WI38 (cell line): Measurements from ENCODE around the gene CDC25C.
A peak's percentile ranks its signal among the peaks of the same experiment; 100 is the strongest.

Source experiments
- H3K4me3 ChIP-seq: 2 replicates; pipeline ENCODE4 v1.5.1; 2011; ENCODE audit warnings: low read depth, mild to moderate bottlenecking, control low read depth, low read length
- TF ChIP-seq, protein P1 (sequence below): IDR thresholded peaks from 2 replicates; pipeline ENCODE4 v1.5.1; 2012; ENCODE audit warnings: low read depth, mild to moderate bottlenecking, control low read depth, low read length

The CDC25C gene

DNA sequence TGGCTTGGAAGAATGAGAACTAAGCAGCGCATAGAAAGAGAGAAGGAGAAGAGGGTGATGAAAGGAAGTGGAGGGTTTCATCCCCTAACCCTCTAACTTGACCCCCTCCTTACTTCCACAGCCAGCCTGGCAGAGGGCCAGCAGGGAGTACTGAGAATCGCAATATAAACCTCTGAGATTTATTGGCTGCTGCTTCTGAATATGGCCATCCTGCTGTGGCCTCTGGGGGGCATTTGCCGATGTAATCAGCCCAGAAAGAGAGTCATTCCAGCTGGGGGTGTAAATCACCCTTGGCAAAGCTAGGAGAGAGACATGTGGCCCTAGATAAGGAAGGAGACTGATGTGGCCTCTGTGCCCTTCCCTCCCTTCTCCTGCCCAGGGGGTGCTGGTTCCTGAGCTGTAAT is 56.2 kb downstream of the CDC25C start:
- TF ChIP-seq, protein P1, sequence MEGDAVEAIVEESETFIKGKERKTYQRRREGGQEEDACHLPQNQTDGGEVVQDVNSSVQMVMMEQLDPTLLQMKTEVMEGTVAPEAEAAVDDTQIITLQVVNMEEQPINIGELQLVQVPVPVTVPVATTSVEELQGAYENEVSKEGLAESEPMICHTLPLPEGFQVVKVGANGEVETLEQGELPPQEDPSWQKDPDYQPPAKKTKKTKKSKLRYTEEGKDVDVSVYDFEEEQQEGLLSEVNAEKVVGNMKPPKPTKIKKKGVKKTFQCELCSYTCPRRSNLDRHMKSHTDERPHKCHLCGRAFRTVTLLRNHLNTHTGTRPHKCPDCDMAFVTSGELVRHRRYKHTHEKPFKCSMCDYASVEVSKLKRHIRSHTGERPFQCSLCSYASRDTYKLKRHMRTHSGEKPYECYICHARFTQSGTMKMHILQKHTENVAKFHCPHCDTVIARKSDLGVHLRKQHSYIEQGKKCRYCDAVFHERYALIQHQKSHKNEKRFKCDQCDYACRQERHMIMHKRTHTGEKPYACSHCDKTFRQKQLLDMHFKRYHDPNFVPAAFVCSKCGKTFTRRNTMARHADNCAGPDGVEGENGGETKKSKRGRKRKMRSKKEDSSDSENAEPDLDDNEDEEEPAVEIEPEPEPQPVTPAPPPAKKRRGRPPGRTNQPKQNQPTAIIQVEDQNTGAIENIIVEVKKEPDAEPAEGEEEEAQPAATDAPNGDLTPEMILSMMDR = no peak
- no peak overlapping the region for H3K4me3 ChIP-seq

DNA sequence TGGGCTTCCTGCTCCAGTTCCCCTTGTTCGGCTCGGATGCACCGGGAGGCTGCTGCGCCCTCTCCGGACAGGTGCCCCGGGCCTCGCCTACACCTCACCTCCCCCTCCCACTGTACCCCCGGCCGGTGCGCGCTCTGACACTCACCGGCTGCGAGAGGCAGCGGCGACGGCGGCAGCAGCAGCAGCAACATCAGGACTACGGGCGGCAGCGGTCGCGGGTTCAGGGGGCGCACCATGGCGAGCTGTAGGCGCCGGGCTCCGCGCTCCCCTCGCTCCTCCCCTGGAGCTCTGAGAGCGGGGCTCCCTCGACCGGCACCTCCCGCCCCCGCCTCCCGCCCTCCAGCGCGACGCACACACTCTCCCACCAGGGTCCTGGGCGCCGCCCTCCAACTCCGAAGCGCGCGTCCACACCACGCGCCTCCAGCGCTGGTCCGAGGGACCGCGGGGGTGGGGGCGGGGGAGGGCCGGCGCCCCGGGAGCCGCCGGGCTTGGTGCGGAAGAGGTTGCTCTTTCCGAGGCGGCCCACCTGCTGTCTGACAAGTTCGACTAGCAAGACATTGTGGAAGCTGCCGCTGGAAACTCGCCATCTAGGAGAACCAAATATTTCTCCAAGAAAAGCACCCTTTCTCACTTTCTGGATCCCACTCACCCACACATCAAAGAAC is 57.3 kb downstream of the CDC25C start, which contains the start of gene GFRA3:
TSS of gene GFRA3 (minus strand) at position 433 of the 665 bp plus-strand sequence. CDS start at position 236, 197 bp downstream.
- peak within 1 kb of the TSS; percentile 8; the same call in 1 of the 2 replicates for H3K4me3 ChIP-seq
- TF ChIP-seq, protein P1 = no peak

DNA sequence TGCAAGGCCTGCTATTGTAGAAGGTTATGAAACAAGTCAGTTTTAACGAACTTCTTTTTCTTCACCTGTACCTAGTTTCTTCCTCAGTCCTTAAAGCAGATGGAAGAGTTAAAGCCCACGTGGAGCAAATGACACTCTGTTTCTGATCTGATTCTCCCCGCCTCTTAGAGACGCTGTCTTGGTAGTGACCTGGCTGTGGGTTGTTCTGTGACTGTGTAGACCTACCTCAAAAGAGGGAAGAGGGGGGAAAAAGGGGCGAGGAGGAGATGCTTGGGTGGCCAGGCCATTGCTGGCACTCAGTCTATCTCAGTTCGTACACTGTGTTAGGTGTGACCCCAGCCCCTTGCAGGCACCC is 57.8 kb downstream of the CDC25C start:
- TF ChIP-seq, protein P1 = no peak
- H3K4me3 ChIP-seq = no peak overlapping the region

DNA sequence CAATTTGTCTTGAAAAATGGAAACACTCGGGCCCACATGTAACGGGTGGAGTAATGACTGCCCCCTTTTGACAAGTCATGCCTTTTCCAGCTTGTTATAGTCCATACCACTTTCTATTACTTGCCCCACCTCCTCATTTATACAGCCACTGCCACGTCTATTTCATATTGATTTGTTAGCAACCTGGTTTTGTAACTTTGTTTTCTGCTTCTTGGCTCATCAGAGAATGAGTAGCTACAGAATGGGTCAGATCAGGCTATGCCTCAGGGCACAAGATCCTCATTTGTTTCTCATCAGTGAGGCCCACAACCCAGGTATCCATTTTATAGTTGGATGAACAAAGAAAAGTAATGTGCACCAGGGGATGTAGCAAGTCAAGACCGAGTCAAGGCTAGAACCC is 58.9 kb downstream of the CDC25C start:
- no peak overlapping the region for H3K4me3 ChIP-seq
- TF ChIP-seq, protein P1 = no peak

DNA sequence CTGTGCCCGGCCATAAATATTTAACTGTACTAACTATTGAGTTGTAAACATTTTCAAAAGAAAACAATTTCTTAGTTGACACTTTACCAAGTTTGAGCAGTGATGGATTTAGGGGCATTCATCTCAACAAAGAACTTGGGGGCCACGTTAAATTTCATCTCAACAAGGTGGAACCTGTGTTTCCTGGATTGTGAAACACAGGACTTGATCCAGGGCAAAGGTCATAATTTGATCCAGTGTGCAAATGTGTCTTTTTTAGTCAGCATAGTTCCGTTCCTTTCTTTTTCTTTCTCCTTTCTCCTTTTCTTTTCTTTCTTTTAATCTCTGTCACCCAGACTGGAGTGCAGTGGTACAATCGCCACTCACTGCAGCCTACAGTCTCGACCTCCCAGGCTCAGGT is 60.3 kb downstream of the CDC25C start:
- no peak overlapping the region for H3K4me3 ChIP-seq
- TF ChIP-seq, protein P1 = no peak

DNA sequence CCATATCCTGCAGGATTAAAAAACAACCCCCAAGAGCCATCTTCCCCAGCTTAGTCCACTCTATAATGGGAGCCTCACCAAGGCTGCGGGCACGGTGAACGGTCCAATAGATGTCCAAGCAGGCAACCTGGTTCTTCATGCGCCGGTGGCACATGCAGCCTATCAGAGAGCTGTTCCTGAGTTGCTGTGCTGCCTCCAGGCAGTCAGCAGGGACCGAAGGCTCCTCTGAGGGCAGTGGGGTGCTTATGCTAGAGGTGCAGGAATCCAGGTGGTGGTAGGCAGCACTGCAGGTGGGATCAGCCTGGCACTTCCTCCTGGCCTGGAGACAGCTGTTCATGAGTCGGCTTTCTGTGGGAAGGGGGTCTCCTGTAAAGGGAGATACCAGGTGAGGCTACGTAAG is 67.4 kb downstream of the CDC25C start:
- TF ChIP-seq, protein P1 = no peak

DNA sequence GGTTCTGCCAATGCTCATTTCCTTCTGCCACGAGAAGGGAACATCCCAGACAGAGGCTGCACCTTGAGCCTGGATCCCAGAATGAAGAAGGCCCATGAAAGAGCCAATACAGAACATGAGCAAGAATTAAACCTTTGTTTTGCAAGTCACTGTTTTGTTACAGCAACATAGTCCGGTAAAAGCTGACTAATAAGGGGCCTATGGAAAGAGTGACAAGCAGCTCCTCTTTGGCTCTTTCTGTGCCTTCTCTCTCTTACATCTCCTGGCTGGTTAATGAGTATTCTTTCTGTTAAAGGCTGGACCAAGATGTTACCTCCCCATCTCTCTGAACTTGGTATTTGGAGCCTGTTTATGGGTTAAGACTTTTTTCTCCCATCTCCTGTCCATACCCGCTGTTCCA is 68.0 kb downstream of the CDC25C start:
- TF ChIP-seq, protein P1 = no peak
- H3K4me3 ChIP-seq = no peak overlapping the region

More for the DNA sequence above, 67.4 kb downstream of the CDC25C start:
- H3K4me3 ChIP-seq = no peak overlapping the region
